Naive thymus-derived CD4-positive, alpha-beta T cell (primary cell): ENCODE results near the gene ADM. TPM values are rescaled to one million over a fixed set of nuclear protein-coding genes. Genes with fewer than 3 reads are reported as not detected.

Experiments
- ATAC-seq: fragments of 150-1000 bp; cut with Tn5 transposase; 2 replicates; pipeline ENCODE4 v1.10.0; 2021; ENCODE audit warnings: mild to moderate bottlenecking, moderate library complexity
- CTCF ChIA-PET: fragments of 350-600 bp; sonication (Branson Sonifier 250); formaldehyde crosslinking; loops from one replicate; lab custom pipeline; 2021; ENCODE audit warnings: antibody characterized with exemption; lab: Charles Lee
- POLR2A ChIA-PET: fragments of 350-600 bp; sonication (Branson Sonifier 250); formaldehyde crosslinking; loops from one replicate; lab custom pipeline; 2021; ENCODE audit warnings: antibody characterized with exemption, inconsistent platforms; lab: Charles Lee
- DNase-seq, 9 donors: peaks; one replicate each; pipeline versions ENCODE4 v3.0.0 to v3.0.0-alpha.2; 2020 to 2022; ENCODE audit warnings: mixed read lengths in 1 of 9
- H3K27ac ChIP-seq: one replicate; pipeline ENCODE4 v1.7.0; 2013; ENCODE audit warnings: mild to moderate bottlenecking, low read depth, low read length, moderate library complexity
- H3K27me3 ChIP-seq, 2 donors: one replicate each; pipeline ENCODE4 v1.7.0; 2013; ENCODE audit warnings: low read length in 2 of 2, mild to moderate bottlenecking in 2 of 2, moderate library complexity in 2 of 2; ENCODE audit not compliant: control insufficient read depth in 2 of 2, insufficient read depth in 2 of 2
- H3K36me3 ChIP-seq, 3 experiments: 1 replicate in 2 of 3; 2 replicates in 1 of 3; pipeline ENCODE4 v1.7.0; 2013; ENCODE audit warnings: low read length in 3 of 3, mild to moderate bottlenecking in 3 of 3, moderate library complexity in 1 of 3; ENCODE audit not compliant: insufficient read depth in 3 of 3, control insufficient read depth in 2 of 3
- H3K4me1 ChIP-seq, 2 donors: one replicate each; pipeline ENCODE4 v1.7.0; 2013; ENCODE audit warnings: low read length in 2 of 2, mild to moderate bottlenecking in 2 of 2, moderate library complexity in 1 of 2; ENCODE audit not compliant: control insufficient read depth in 2 of 2, insufficient read depth in 2 of 2
- H3K4me3 ChIP-seq: 2 replicates; pipeline ENCODE4 v1.7.0; 2013; ENCODE audit warnings: mild to moderate bottlenecking, low read length
- H3K9me3 ChIP-seq, 3 experiments: 1 replicate in 2 of 3; 2 replicates in 1 of 3; pipeline ENCODE4 v1.7.0; 2013; ENCODE audit warnings: low read length in 3 of 3; ENCODE audit not compliant: control insufficient read depth in 2 of 3
- H3K27ac Mint-ChIP-seq, 9 donors: one replicate each; pipeline ENCODE4 v1.8.0; 2020 to 2022; ENCODE audit warnings: mixed read lengths in 9 of 9, mild to moderate bottlenecking in 8 of 9, moderate library complexity in 5 of 9, inconsistent platforms in 2 of 9
- H3K27me3 Mint-ChIP-seq, 5 donors: one replicate each; pipeline ENCODE4 v1.8.0; 2021 to 2022; ENCODE audit warnings: mixed read lengths in 5 of 5, mild to moderate bottlenecking in 1 of 5
- H3K36me3 Mint-ChIP-seq, 5 donors: one replicate each; pipeline ENCODE4 v1.8.0; 2020 to 2022; ENCODE audit warnings: mixed read lengths in 5 of 5, mild to moderate bottlenecking in 3 of 5, inconsistent platforms in 1 of 5
- H3K4me1 Mint-ChIP-seq, 7 donors: one replicate each; pipeline ENCODE4 v1.8.0; 2020 to 2022; ENCODE audit warnings: mixed read lengths in 7 of 7, mild to moderate bottlenecking in 3 of 7, inconsistent platforms in 1 of 7
- H3K4me3 Mint-ChIP-seq, 10 donors: one replicate each; pipeline ENCODE4 v1.8.0; 2020 to 2022; ENCODE audit warnings: mild to moderate bottlenecking in 10 of 10, mixed read lengths in 10 of 10, moderate library complexity in 6 of 10, inconsistent platforms in 2 of 10
- H3K9me3 Mint-ChIP-seq, 11 donors: one replicate each; pipeline ENCODE4 v1.8.0; 2020 to 2022; ENCODE audit warnings: mixed read lengths in 11 of 11, mild to moderate bottlenecking in 4 of 11, inconsistent platforms in 1 of 11, moderate library complexity in 1 of 11
- intact Hi-C, 2 donors: fragments of 100-400 bp; cut with micrococcal nuclease; formaldehyde crosslinking; loops; one replicate each; pipeline ENCODE4 v1.15.1; 2023
- polyA plus RNA-seq, 2 donors: library from polyadenylated mRNA; unstranded; fragments of 300-500 nt; fragmentation: Illumina TruSeq; gene quantifications; one replicate each; pipeline ENCODE4 v1.2.3, GENCODE V29; 2021
- total RNA-seq, 6 experiments: library from RNA in 5 of 6; stranded (reverse) in 5 of 6; gene quantifications; 1 replicate in 5 of 6; 2 replicates in 1 of 6; pipeline ENCODE4 v1.2.3 and lab custom pipeline; 2021 to 2026

Gene ADM
- total and polyA plus RNA-seq, 7 experiments from 2014 or later, result 0.19 to 27.2 (median 3.8) TPM; not detected in 2

GRCh38 chr11:10349806-10350205, 44.9 kb downstream of the ADM start:
- Mint-ChIP-seq H3K27ac (no peak overlapping the region), H3K9me3 (peaks cover 0 to 2% (median 0%) of the 10 kb centered on the region in 11 donors), H3K36me3 (no peaks in the 10 kb centered on the region), H3K4me3 (no peak overlapping the region), H3K4me1 (no peaks in the 10 kb centered on the region), H3K27me3 (peaks cover 7 to 29% (median 15%) of the 10 kb centered on the region in 5 donors)
- ATAC-seq, result no peak
- H3K27me3 ChIP-seq, result no peaks in the 10 kb centered on the region
- H3K27ac ChIP-seq, result no peak overlapping the region
- no peak overlapping the region for H3K4me3 ChIP-seq
- ChIA-PET CTCF (no interaction called here), POLR2A (no interaction called here)
- H3K36me3 ChIP-seq, result no peaks in the 10 kb centered on the region
- intact Hi-C loops, result no loop called here
- no peak for DNase-seq
- no peaks in the 10 kb centered on the region for H3K4me1 ChIP-seq
- H3K9me3 ChIP-seq, result no peaks in the 10 kb centered on the region

GRCh38 chr11:10350334-10350733, 45.5 kb downstream of the ADM start:
- ChIA-PET POLR2A (no interaction called here), CTCF (no interaction called here)
- peaks cover 0 to 2% (median 0%) of the 10 kb centered on the region in 11 donors for H3K9me3 Mint-ChIP-seq
- H3K4me3 ChIP-seq, result no peak overlapping the region
- H3K4me3 Mint-ChIP-seq, result no peak overlapping the region
- H3K4me1 ChIP-seq, result no peaks in the 10 kb centered on the region
- intact Hi-C loops, result no loop called here
- no peaks in the 10 kb centered on the region for H3K36me3 ChIP-seq
- ATAC-seq (no peak), DNase-seq (no peak)
- H3K27ac Mint-ChIP-seq, result no peak overlapping the region
- no peaks in the 10 kb centered on the region for H3K36me3 Mint-ChIP-seq
- no peak overlapping the region for H3K27ac ChIP-seq
- H3K27me3 Mint-ChIP-seq, result peaks cover 10 to 25% (median 11%) of the 10 kb centered on the region in 5 donors
- H3K4me1 Mint-ChIP-seq, result no peaks in the 10 kb centered on the region
- H3K9me3 ChIP-seq, result no peaks in the 10 kb centered on the region
- no peaks in the 10 kb centered on the region for H3K27me3 ChIP-seq

GRCh38 chr11:10351435-10351764, 46.5 kb downstream of the ADM start:
- no peaks in the 10 kb centered on the region for H3K4me1 ChIP-seq
- H3K4me1 Mint-ChIP-seq, result no peaks in the 10 kb centered on the region
- no peak overlapping the region for H3K4me3 Mint-ChIP-seq
- ATAC-seq (no peak), DNase-seq (no peak)
- ChIA-PET CTCF (no interaction called here), POLR2A (no interaction called here)
- peaks cover 10 to 29% (median 15%) of the 10 kb centered on the region in 5 donors for H3K27me3 Mint-ChIP-seq
- H3K36me3 ChIP-seq, result no peaks in the 10 kb centered on the region
- H3K9me3 ChIP-seq, result no peaks in the 10 kb centered on the region
- H3K27ac Mint-ChIP-seq, result no peak overlapping the region
- no peak overlapping the region for H3K27ac ChIP-seq
- no peaks in the 10 kb centered on the region for H3K36me3 Mint-ChIP-seq
- no peaks in the 10 kb centered on the region for H3K9me3 Mint-ChIP-seq
- peaks cover 0 to 5% of the 10 kb centered on the region in 2 donors for H3K27me3 ChIP-seq
- H3K4me3 ChIP-seq, result no peak overlapping the region
- intact Hi-C loops, result no loop called here

DNA sequence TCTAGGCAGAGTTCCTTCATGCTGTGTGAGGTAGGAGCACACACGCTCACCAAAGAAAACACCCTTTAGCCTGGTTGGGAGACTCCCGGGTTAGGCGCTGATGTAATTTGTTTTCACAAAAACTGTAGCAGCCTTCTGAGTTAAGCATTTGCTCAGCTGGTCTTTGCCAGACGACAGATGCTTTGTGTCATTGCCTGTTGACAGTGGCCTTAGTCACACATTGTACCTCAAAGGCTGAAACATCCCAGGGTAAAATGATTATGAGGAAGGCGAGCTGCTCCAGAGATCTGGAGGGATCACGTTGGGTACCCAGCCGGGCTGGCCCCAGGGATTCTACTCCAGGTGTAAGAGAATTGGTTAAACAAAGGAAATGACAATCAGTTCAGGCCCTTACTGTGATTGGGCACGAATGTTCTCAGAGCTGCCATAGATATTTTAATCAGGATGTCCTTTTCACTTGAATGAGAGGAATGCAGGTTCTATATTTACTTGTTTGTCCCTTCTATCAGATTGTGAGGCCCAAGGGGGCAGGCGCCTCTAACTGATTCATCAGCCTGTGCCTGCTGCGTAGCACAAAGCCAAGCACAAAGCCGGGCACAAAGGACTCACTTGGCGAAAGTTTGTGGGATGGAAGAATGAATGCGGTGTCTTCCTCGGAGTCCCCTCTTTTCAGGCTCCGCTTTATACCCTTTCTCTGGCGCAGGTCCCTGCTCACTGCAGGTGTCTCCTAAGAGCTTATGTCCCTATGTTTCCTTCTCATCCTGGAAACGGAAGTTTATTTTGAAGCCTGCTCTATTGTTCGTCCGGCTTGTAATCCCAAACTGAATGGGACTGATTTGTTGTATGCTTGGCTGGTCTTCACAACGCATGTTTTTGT, 47.1 kb downstream of the ADM start:
- no peaks in the 10 kb centered on the region for H3K4me1 ChIP-seq
- H3K27ac ChIP-seq, result no peak overlapping the region
- H3K36me3 ChIP-seq, result no peaks in the 10 kb centered on the region
- no peaks in the 10 kb centered on the region for H3K36me3 Mint-ChIP-seq
- no peak overlapping the region for H3K27ac Mint-ChIP-seq
- no peak overlapping the region for H3K4me3 ChIP-seq
- H3K27me3 ChIP-seq, result peaks cover 0 to 5% of the 10 kb centered on the region in 2 donors
- DNase-seq (no peak), ATAC-seq (no peak)
- intact Hi-C loops, result no loop called here
- H3K27me3 Mint-ChIP-seq, result peaks cover 11 to 34% (median 17%) of the 10 kb centered on the region in 5 donors
- ChIA-PET POLR2A (no interaction called here), CTCF (no interaction called here)
- H3K4me3 Mint-ChIP-seq, result no peak overlapping the region
- no peaks in the 10 kb centered on the region for H3K9me3 ChIP-seq
- H3K9me3 Mint-ChIP-seq, result no peaks in the 10 kb centered on the region
- no peaks in the 10 kb centered on the region for H3K4me1 Mint-ChIP-seq

DNA sequence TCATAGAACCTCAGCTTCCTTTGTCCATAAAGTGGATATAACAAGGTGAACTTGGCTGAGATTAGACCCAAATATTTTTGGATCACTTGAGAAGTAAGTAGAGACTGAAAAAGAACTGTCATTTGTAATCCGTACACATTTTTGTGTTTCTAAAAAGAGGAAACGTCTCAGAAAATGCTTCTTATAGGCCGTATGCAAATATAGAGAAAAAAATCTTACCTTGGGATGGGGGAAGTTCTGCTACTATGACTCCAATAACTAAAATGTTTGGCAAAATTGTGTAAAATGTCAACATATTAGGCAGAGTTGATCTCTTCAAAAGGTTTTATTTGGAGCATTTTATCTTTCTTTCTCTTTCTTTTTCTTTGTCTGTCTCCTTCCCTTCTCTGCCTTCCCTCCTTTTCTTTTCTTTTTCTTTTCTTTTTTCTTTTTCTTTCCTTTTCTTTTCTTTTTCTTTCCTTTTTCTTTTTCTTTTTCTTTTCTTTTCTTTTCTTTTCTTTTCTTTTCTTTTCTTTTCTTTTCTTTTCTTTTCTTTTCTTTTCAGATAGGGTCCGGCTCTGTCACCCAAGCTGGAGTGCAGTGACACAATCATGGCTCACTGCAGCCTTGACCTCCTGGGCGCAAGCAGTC, 48.2 kb downstream of the ADM start:
- no peaks in the 10 kb centered on the region for H3K36me3 Mint-ChIP-seq
- Histone ChIP-seq H3K4me1 (no peaks in the 10 kb centered on the region), H3K4me3 (no peak overlapping the region), H3K36me3 (no peaks in the 10 kb centered on the region), H3K9me3 (no peaks in the 10 kb centered on the region), H3K27me3 (peaks cover 0 to 5% of the 10 kb centered on the region in 2 donors), H3K27ac (no peak overlapping the region)
- peaks cover 18 to 32% (median 20%) of the 10 kb centered on the region in 5 donors for H3K27me3 Mint-ChIP-seq
- POLR2A ChIA-PET, result no interaction called here
- H3K4me1 Mint-ChIP-seq, result no peaks in the 10 kb centered on the region
- no peaks in the 10 kb centered on the region for H3K9me3 Mint-ChIP-seq
- intact Hi-C loops, result no loop called here
- CTCF ChIA-PET, result no interaction called here
- H3K4me3 Mint-ChIP-seq, result no peak overlapping the region
- no peak for DNase-seq
- no peak for ATAC-seq
- H3K27ac Mint-ChIP-seq, result no peak overlapping the region

GRCh38 chr11:10354389-10354788, 49.5 kb downstream of the ADM start:
- ATAC-seq, result no peak
- no peak overlapping the region for H3K27ac Mint-ChIP-seq
- no peak overlapping the region for H3K4me3 ChIP-seq

More at GRCh38 chr11:10354389-10354788, 49.5 kb downstream of the ADM start:
- Histone ChIP-seq H3K4me1 (no peaks in the 10 kb centered on the region), H3K36me3 (no peaks in the 10 kb centered on the region), H3K9me3 (no peaks in the 10 kb centered on the region), H3K27me3 (peaks cover 3 to 5% of the 10 kb centered on the region in 2 donors), H3K27ac (no peak overlapping the region)
- Mint-ChIP-seq H3K9me3 (no peaks in the 10 kb centered on the region), H3K4me1 (no peaks in the 10 kb centered on the region), H3K36me3 (no peaks in the 10 kb centered on the region), H3K4me3 (no peak overlapping the region), H3K27me3 (peaks cover 16 to 38% (median 26%) of the 10 kb centered on the region in 5 donors)
- ChIA-PET CTCF (no interaction called here), POLR2A (interaction anchor here (0.5 kb wide), 1 partner anchor 478 kb away, joined by 4 read pairs; no protein-coding TSS in a partner anchor)
- DNase-seq, result no peak
- intact Hi-C loops, result no loop called here
